GM20431 (cell line): Measurements from ENCODE around the gene PRODH2.
"Not testable (repeated sequence)": the region's sequence is repeated elsewhere in the genome, so short reads cannot be mapped to it uniquely, and the experiment has no call there.

Source experiments
- in situ Hi-C: fragments of 300-500 bp; cut with MseI, MboI; formaldehyde crosslinking; loops from one replicate; pipeline ENCODE4 v1.15.0; 2020; ENCODE audit warnings: low sequenced_read_pairs; ENCODE audit not compliant: unreplicated experiment

PRODH2 gene

GRCh38 chr19:35844482-35845214 lies 32.0 kb upstream of the PRODH2 start:
- in situ Hi-C loops, result no loop called here

DNA sequence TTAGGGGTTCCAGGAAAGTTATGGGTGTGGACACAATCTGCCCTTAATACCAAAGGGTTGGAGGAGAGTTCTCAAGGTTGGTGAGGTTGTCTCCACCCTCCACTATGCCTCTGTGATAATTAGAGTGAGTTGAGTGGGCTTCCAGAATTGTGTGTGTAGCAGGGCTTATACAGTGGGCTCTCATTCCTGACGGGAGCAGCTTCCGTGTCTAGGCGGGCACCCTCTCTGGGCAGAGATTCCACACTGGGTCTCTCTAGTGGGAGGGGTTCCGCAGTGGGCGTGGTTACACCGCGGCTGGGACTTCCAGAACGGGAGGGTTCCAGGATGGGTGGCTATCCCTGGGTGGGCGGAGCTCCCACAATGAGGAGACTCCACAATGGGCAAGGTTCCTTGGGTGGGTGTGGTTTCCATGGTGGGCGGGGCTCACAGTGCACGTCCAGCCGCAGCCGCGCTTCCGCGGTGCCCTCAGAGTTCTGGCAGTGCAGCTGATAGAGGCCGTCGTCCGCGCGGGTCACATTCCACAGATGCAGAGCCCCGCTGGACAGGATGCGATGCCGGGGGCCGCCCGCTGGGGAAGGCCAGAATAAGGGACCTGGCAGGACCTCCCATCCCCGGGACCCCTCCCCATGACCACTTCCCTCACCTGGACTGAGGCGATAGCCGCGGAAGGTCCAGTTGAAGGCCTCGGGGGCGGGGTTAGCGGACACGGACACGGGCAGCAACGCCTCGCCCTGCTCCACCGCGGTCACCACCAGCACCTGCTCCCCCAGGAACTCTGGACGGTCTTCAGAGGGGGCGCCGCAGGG lies 31.2 kb upstream of the PRODH2 start:
- in situ Hi-C loops, result no loop called here

GRCh38 chr19:35842666-35843272 lies 30.1 kb upstream of the PRODH2 start:
- in situ Hi-C loops, result no loop called here

DNA sequence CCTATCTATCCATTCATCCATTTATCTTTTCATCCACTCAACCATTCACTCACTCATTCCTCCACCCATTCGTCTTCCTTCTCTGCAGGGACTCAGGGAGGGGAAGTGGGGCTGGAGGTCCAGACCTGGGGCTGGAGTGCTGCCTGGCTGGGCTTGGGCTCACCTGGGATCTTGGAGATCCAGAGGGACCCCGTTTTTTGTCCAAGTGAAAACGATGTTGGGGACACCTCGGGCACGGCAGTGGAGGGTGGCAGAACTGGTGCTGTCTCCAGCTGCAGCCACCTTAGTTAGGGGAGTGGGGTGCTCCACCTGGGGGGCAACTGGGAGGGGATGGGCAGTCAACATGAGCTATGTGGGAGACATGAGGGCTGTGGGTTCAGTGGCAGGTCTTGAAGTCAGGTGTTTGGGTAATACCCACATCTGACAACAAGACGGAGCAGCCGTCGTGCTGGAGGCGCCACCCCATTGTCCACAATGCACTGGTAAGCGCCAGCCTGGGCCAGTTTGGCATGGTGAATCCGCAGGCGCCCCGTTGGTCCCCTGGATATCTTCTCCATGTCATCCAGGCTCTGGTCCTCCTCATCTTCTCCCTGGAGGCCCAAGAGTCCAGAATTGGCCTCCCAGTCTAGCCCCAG lies 29.4 kb upstream of the PRODH2 start:
- in situ Hi-C loops, result no loop called here

GRCh38 chr19:35836096-35836495 lies 23.5 kb upstream of the PRODH2 start:
- in situ Hi-C loops, result not testable (repeated sequence)

- in situ Hi-C loops, result no loop called here
These were observed 21.3 kb upstream of the PRODH2 start for GRCh38 chr19:35833972-35834371.

- in situ Hi-C loops, result no loop called here
These were observed 19.4 kb upstream of the PRODH2 start for GRCh38 chr19:35832054-35832453.

- in situ Hi-C loops, result no loop called here
These were observed 18.3 kb upstream of the PRODH2 start for GRCh38 chr19:35830986-35831385.

DNA sequence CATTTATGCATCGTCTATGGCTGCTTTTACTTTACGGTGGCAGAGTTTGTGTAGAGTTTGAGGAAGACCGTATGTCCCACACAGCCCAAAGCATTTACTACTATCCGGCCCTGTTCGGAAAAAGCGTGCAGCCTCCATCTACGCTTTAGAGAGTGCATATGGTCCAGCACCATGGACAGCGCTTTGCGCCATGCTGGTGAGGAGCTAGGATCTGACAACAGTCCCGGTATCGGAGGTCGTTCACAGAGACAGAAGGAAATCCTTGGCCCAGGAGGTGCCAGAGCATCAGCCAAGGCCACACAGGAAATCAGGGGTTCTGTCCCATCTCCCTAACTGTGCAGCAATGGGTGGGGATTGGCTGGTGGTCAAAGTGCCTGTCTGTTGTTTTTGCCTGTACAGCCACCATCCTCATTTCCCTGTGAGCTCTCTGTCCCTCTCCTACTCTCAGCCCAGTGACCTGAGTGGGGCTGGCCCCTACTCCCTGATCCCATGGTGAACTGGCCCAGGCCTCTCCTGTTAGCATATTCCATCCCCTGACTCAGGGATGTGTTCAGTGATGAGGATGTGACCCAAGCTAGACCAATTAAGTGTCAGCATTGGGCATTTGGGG lies 16.2 kb upstream of the PRODH2 start:
- in situ Hi-C loops, result no loop called here

- in situ Hi-C loops, result no loop called here
These were observed 11.5 kb upstream of the PRODH2 start for GRCh38 chr19:35824150-35824549.

- in situ Hi-C loops, result no loop called here
These were observed 9.9 kb upstream of the PRODH2 start for GRCh38 chr19:35822579-35822978.

- in situ Hi-C loops, result no loop called here
These were observed 5.8 kb upstream of the PRODH2 start for GRCh38 chr19:35818445-35818844.

DNA sequence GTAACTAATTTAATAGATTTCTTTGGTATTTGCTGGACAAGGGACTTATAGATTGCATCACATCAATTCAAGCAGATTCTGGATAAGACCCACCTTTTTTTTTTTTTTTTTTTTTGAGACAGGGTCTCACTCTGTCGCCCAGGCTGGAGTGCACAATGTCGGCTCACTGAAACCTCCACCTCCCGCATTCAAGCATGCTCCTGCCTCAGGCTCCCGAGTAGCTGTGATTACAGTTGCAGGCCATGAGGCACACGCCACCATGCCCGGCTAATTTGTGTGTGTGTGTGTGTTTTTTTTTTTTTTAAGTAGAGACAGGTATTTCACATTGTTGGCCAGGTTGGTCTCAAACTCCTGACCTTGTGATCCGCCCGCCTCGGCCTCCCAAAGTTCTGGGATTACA lies 4.2 kb upstream of the PRODH2 start:
- in situ Hi-C loops, result no loop called here

GRCh38 chr19:35816262-35816661 lies 3.6 kb upstream of the PRODH2 start:
- in situ Hi-C loops, result no loop called here

DNA sequence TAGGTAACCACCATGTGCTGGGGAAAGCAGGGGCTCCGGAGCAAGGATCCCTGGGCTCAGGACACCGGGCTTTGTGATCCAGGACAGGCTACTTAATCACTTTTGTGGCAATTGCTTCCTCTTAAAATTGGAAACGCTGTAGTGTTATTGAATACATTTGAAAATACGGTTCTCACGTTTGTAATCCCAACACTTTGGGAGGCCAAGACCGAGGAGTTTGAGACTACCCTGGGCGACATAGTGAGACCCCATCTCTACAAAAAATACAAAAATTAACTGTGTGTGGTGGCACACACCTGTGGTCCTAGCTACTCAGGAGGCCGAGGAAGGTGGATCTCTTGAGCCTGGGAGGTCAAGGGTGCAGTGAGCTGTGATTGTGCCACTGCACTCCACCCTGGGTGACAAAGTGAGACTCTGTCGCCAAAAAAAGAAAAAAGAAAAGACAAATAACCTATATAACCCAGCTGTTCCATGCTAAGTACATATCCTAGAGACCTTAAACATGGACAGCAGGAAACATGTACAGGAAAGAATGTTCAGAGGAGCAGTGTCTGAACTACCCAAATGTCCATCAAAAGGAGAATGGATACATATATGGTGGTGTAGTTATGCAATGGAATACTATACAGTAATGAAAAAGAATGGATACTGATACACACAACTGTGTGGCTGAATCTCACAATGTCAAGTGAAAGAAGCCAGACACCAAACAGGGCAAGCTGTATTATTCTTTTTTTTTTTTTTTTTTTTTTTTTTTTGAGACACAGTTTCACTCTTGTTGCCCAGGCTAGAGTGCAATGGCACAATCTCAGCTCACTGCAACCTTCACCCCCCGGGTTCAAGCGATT lies 622 bp upstream of the PRODH2 start:
- in situ Hi-C loops, result no loop called here

DNA sequence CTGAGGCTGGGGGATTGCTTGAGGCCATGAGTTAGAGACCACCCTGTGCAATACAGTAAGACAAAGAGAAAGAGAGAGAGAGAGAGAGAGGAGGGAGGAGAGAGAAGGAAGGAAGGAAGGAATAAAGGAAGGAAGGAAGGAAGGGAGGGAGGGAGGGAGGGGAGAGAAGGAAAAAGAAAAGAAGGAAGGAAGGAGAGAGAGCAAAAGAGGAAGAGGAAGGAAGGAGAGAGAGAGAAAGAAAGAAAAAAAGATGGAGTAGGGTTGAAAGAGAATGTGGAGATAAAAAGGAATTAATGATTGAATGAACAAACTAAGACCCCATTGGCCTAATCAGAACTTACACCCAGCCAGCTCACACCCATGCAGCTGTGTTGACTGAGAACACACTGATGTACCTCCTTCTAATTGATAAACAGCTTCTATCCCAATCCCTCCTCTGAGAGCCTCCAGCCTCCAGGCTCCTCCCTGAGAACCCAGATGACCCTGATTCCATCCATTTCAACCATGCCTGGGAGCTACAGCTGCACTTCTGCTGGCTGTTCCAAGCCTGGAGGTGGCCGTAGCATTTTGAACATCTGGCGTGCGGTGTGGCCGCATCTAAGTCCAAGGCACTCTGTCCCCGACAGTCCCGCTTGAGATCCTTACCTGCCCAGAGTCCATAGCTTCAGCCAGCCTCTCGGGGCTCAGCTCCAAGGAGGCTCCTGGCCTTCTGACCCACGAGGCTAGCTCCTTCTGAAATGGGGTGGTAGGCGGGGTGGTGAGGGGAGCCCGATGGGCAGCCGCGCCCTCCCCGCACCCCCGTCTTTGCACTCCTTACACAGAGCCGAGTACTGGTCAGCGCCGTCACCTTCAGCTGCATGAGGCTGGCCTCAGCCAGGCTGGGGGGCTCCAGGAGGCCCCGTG lies 1.1 kb downstream of the PRODH2 start:
- in situ Hi-C loops, result no loop called here

- in situ Hi-C loops, result no loop called here
These were observed 5.0 kb downstream of the PRODH2 start for GRCh38 chr19:35807633-35808032.

DNA sequence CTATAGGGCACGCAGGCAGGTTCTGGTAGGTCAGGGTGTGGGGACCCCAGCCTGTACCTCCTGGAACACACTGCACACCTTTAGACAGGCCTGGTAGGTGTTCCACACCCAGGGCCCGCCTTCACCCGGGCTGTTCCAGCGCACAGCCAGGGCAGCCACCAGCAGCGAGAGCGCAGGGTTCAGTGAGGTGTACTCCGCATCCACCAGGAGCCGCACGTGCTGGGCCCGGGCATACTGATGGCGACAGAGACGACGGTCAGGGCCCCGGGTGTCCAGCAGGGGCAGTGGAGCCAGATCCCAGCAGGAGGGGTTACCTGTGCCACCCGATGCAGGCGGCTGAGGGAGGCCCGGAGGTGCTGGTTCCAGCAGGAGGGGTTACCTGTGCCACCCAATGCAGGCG lies 6.0 kb downstream of the PRODH2 start:
- in situ Hi-C loops, result no loop called here
